NCI-H446 treated with DMSO at 0.1 percent for 48 hours (cell line): Measurements from ENCODE around the gene IBA57.

Source experiments
- DNase-seq: peaks from one replicate; lab custom pipeline; 2025; lab: John Stamatoyannopoulos, UW

Gene IBA57

DNA sequence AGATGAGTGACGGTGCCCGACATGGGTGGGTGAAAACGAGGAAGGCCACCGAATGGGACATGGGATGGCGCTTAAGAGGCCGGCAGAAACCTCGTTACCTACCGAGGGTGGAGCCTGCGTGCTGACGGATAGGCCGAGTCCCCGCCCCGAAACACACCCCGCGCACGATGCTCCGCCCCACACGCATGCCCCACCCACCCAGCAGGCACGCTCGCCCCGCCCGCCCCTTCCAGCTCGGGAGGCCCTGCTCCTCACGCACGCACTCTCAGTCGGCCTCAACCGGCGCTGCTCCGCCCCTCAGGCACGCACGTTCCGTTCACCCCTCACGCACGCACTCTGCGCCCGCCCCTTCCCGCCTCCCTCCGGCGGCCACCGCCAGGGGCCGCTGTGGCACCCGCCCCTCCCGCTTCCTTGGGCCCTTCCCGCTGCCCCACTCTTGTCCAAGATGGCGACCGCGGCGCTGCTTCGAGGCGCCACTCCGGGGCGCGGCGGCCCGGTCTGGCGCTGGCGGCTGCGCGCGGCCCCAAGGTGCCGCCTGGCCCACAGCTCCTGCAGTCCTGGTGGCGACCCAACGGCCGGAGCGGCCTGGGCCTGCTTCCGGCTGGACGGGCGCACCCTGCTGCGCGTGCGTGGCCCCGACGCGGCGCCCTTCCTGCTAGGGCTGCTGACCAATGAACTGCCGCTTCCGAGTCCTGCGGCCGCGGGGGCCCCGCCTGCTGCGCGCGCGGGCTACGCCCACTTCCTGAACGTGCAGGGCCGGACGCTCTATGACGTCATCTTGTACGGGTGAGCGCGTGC, at the start of gene IBA57:
IBA57 (plus strand) TSS at position 433 of the 798 bp plus-strand sequence; CDS start at position 446, 13 bp downstream.
- peak; percentile 95 for DNase-seq

DNA sequence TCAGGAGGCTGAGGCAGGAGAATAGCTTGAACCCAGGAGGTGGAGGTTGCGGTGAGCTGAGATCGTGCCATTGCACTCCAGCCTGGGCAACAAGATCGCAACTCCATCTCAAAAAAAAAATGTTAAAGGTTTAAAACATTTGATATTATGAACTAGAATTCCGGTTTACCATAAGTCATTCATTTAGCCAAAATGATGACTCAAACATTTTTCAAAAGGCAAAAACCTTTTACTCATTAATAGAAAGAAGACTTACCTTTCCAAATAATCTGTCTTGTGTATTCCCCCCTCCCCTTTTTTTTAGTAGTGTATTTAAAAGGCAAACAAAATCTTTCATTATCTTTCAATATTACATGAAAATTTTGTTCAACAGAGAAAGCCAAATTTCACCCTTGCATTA, 48.3 kb upstream of the IBA57 start:
- DNase-seq: no peak

DNA sequence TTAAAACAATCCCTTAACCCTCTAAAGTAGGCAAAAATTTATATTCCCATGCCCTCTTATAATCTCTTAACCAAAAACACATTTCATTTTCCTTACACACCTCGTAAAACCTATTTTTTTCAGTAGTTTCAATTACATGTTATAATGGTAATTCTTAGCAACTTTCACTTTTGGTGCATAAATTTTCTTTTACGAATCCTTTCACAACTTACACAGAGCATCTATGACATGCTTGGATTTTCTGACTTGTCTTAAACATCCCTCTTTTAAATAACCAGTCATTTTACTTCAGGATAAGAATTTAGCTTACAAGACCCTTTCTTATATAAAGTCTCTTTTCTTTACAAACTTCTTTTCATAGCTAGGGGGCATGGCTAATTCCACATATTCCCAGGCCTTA, 47.6 kb upstream of the IBA57 start:
- no peak for DNase-seq

DNA sequence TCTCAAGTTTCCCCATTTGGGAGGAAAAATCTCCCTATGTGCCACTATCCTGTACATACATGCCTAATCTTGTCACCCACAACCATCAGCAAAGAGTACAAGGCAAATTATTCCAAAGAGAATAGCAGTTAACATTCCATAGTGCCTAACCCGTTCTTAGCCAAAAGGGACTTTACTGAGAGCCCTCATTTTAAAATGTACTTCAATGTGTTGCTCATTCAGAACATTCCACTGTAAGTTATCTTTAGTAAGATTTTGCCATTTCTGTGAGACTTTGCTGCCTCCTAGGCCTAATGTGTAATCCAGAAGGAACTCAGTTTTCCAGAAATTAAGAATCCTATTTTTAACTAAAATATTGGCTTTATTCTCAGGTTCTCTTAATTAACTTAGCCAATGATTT, 45.3 kb upstream of the IBA57 start:
- DNase-seq: no peak

- DNase-seq: no peak
Observed at GRCh38 chr1:228120857-228121489, 44.6 kb upstream of the IBA57 start.

GRCh38 chr1:228122921-228123441, 42.6 kb upstream of the IBA57 start:
- DNase-seq: no peak

DNA sequence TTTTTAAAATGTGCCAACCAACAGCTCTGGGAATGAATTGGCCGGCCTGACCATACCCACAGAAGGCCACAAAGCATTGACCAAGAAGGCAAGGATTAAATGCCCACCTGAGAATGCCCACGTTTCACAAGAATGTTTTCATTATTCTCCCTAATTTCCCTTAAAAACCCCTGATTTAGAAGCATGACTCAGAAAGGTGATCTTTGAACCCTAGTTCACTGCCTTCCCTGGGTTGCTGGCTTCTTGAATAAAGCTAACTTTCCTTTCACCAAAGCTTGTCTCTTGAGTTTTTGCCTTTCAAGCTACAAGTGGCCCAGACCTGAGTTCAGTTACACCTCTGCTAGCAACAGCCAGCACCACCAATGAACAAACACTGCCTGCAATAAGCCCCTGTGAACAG, 42.1 kb upstream of the IBA57 start:
- DNase-seq: no peak

GRCh38 chr1:228125185-228125584, 40.4 kb upstream of the IBA57 start:
- no peak for DNase-seq

GRCh38 chr1:228131766-228132165, 33.8 kb upstream of the IBA57 start:
- no peak for DNase-seq

DNA sequence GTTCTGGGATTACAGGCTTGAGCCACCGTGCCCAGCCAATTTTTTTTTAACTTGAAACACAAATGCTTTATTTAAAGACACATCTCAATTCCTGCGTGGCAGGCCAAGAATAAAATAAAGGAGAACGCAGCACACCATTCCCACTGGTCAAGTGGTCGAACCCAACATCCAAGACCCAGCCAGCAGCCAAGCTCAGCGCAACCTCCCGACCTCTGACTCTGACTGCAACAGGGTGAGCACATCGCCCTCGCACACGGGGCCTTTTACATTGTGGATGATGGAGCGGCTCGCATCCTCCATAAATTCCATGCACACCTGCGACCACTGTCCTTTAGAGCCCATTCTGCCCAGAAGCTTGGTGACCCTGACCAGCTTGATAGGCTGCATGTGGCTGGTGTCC, 31.0 kb upstream of the IBA57 start:
- no peak for DNase-seq

- DNase-seq: no peak
Observed at GRCh38 chr1:228136901-228137300, 28.7 kb upstream of the IBA57 start.

- no peak for DNase-seq
Observed at GRCh38 chr1:228139406-228139930, 26.1 kb upstream of the IBA57 start.

DNA sequence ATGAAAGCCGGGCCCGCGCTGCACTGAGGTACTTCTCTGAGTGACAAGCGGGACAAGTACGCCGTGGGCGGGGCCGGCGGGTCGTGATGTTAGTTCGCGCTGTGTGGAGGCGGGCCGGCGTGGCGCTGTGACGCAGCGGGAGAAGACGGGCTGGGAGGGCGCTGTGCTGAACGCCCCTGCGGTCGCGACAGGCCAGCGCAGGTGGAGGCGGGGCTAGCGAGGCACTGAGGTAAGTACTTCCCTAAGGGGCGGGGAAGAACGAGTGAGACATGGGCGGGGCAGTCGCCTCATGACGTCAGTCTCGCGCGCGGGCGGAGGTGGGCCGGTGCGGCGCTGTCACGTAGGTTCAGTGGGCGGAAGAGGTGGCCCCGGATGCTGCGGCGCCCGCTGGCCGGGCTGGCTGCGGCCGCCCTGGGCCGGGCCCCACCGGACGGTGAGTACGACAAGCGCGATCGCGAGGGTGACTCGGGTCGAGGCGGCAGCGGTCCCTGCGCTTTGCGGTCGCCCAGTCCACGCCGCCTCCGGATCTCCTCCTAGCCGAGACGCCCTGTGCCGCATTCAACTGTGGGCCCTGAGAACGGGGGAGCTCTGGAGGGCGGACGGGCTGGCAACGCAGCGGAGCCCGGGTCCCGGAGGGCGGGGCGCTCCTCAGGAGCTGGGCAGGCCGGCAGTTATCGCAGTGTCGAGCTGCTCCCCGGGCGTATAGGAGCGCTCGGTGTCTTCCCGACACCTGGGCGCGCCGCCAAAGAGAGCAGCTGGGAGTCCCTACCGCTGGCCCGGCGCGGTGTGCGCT, 25.5 kb upstream of the IBA57 start, which contains the start of gene GUK1:
GUK1 (plus strand) TSS at position 349 of the 793 bp plus-strand sequence; CDS start at position 373, 24 bp downstream.
- DNase-seq: peak; percentile 99

GRCh38 chr1:228140724-228141225, 24.8 kb upstream of the IBA57 start:
- no peak for DNase-seq

- no peak for DNase-seq
Observed at GRCh38 chr1:228141226-228142044, 24.2 kb upstream of the IBA57 start.

GRCh38 chr1:228142155-228142691, 23.4 kb upstream of the IBA57 start:
- no peak for DNase-seq

DNA sequence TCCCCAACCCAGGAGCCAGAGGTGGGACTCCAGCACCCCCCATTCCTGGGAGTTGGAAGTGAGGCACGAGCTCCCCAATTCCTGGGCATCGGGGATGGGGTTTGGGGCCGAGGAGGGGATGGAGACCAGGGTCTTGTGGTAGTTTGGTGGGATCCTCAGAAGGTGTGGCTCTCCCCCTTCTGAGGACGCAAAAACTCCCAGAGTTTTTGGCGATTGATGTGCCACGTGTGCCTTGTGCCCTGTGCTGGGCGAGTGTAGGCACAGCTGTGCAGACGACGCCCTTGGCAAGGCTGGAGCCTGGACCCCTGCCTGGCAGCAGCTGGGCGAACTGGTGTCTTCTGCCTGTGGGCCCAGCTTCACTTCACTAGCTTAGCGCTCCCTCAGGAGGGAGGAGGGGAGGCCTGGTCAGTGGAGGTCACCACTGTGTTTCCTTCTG, 22.9 kb upstream of the IBA57 start:
- no peak for DNase-seq

- DNase-seq: no peak
Observed at GRCh38 chr1:228143480-228144192, 22.0 kb upstream of the IBA57 start.

- no peak for DNase-seq
Observed at GRCh38 chr1:228144193-228144992, 21.2 kb upstream of the IBA57 start.
